Urinary bladder (tissue), 2 donors: Measurements from ENCODE around the gene ATP12A. TPM values are rescaled to one million over a fixed set of nuclear protein-coding genes. Genes with fewer than 3 reads are reported as not detected.

Experiments
- polyA plus RNA-seq: library from polyadenylated mRNA; stranded (reverse); fragments of 200-250 nt; gene quantifications from one replicate; pipeline ENCODE4 v1.2.3, GENCODE V29; 2013
- small RNA-seq: library from RNA; depleted of rRNA; stranded (forward); fragments of <200 nt; gene quantifications from one replicate; pipeline ENCODE3, GENCODE V24; 2014
- total RNA-seq: library from RNA; depleted of rRNA; stranded (reverse); fragments of >200 nt; gene quantifications from one replicate; pipeline ENCODE4 v1.2.3, GENCODE V29; 2014
- donor health status: healthy.

Gene ATP12A
- total and polyA plus RNA-seq, 2 donors = 0.42 TPM; not detected in 1

Small RNAs within 50 kb of the gene (small RNA-seq; reads per million reads assigned to genes)
- not detected for gene RNY1P7

Other genes with a start within 250 kb of the ATP12A start
- 48.6 TPM for gene PARP4, start 167.6 kb upstream of the ATP12A start, total RNA-seq
- 24.9 TPM for gene PARP4, start 167.6 kb upstream of the ATP12A start, polyA plus RNA-seq
- gene RNF17, start 83.8 kb downstream of the ATP12A start, total RNA-seq = not detected
- 0.16 TPM for gene RNF17, start 83.8 kb downstream of the ATP12A start, polyA plus RNA-seq